LNCaP clone FGC (cell line): ENCODE results near the gene TBCK.

ENCODE experiments used
- DNase-seq: peaks from one replicate; pipeline ENCODE4 v3.0.0-alpha.2; 2011; ENCODE audit warnings: low read depth
- H3K4me3 ChIP-seq: 2 replicates; pipeline ENCODE4 v1.5.1; 2011; ENCODE audit warnings: mild to moderate bottlenecking, low read depth, low read length, control low read depth
- TF ChIP-seq, protein P1 (sequence below): IDR thresholded peaks from 2 replicates; pipeline ENCODE4 v1.5.1; 2012; ENCODE audit warnings: mild to moderate bottlenecking; ENCODE audit not compliant: control insufficient read depth, insufficient read depth; ENCODE audit errors: extremely low read depth

Gene TBCK

DNA sequence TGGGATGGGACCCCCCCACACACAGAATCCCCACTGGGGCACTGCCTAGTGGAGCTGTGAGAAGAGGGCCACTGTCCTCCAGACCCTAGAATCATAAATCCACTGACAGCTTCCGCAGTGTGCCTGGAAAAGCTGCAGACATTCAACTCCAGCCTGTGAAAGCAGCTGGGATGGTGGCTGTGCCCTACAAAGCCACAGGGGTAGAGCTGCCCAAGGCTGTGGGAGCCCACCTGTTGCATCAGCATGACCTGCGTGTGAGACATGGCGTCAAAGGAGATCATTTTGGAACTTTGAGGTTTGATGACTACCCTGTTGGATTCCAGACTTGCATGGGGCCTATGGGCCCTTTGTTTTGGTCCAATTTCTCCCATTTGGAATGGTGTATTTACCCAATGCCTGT, 22.7 kb upstream of the TBCK start:
- TF ChIP-seq, protein P1, sequence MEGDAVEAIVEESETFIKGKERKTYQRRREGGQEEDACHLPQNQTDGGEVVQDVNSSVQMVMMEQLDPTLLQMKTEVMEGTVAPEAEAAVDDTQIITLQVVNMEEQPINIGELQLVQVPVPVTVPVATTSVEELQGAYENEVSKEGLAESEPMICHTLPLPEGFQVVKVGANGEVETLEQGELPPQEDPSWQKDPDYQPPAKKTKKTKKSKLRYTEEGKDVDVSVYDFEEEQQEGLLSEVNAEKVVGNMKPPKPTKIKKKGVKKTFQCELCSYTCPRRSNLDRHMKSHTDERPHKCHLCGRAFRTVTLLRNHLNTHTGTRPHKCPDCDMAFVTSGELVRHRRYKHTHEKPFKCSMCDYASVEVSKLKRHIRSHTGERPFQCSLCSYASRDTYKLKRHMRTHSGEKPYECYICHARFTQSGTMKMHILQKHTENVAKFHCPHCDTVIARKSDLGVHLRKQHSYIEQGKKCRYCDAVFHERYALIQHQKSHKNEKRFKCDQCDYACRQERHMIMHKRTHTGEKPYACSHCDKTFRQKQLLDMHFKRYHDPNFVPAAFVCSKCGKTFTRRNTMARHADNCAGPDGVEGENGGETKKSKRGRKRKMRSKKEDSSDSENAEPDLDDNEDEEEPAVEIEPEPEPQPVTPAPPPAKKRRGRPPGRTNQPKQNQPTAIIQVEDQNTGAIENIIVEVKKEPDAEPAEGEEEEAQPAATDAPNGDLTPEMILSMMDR, result no peak
- H3K4me3 ChIP-seq, result no peak overlapping the region

DNA sequence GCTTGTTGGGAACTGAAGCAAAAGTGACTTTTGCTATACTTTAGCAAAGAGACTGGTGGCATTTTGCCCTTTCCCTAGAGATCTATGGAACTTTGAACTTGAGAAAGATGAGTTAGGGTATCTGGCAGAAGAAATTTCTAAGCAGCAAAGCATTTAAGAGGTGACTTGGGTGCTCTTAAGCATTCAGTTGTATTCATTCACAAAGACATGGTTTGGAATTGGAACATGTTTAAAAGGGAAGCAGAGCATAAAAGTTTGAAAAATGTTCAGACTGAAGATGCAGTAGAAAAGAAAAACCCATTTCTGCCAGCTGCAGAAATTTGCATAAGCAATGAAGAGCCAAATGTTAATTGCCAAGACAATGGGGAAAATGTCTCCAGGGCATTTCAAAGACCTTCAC, 21.9 kb upstream of the TBCK start:
- no peak overlapping the region for H3K4me3 ChIP-seq
- TF ChIP-seq, protein P1, result no peak
- no peak for DNase-seq

More for the DNA sequence above, 22.7 kb upstream of the TBCK start:
- DNase-seq, result no peak

DNA sequence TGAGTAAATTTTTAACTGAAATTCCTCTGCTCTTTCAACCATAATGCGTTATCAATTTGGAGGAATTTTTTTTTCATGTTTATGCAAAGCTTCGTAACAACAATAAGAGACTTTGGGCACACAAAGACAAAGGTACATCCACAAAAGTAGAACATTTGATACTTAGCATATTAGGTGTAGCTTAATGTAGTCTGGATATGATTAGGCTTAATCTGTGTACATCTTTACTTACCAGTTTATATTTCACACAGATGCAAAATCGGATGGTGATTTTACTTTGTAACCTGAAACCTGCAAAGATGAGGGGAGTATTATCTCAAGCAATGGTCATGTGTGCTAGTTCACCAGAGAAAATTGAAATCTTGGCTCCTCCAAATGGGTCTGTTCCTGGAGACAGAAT, 20.6 kb upstream of the TBCK start:
- DNase-seq, result no peak
- H3K4me3 ChIP-seq, result no peak overlapping the region
- TF ChIP-seq, protein P1, result no peak

DNA sequence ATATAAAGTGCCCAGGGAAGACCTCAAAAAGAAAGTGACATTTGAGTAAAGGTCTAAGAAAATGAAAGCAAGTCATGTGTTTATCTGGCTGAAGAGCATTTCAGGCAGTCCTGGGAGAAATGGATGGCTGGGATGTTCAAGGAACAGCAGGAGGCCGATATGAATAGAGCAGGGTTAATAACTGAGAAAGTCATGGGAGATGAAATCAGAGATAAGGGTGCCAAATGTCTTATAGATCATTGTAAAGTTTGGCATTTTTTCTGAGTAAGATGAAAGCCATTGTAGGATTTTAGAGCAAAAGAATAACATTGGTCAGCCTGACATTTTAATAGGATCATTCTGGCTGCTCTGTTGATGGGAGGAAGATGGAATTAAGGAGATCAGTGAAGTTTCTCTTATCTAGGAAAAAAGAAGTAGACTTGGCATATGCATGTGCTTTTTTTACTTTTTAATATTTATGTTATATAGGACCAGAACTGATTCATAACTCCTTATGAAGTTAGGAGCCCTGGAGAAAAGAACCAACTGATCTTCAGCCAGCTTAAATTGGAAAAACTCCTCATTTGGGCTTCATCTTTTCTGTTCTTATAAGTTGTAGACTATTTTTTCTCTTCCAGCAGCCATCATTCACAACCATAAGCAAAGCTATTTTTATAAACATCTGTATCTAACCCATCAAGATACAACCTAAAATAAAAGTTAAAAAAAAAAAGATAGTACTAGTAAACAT, 18.9 kb upstream of the TBCK start:
- TF ChIP-seq, protein P1, result no peak
- DNase-seq, result no peak
- no peak overlapping the region for H3K4me3 ChIP-seq

DNA sequence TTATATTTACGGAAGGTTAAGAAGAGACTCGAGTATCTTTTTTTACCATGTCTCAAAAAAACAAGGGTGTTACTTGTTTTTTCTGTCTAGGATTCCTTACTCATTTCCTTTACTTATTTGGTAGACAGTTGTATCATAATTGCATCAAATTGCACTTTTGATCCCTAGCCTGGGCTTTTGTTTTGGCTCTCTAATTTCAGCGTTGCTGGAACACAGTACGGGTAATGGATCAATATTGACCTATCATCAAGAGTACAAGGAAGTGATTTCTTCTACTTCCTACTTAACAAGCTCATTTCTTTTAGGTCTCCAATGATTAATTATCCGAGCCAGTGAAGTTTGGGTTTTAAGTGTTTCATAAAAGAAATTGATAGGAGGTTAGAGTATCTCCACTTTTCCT, 17.2 kb upstream of the TBCK start:
- no peak overlapping the region for H3K4me3 ChIP-seq
- TF ChIP-seq, protein P1, result no peak
- DNase-seq, result no peak

DNA sequence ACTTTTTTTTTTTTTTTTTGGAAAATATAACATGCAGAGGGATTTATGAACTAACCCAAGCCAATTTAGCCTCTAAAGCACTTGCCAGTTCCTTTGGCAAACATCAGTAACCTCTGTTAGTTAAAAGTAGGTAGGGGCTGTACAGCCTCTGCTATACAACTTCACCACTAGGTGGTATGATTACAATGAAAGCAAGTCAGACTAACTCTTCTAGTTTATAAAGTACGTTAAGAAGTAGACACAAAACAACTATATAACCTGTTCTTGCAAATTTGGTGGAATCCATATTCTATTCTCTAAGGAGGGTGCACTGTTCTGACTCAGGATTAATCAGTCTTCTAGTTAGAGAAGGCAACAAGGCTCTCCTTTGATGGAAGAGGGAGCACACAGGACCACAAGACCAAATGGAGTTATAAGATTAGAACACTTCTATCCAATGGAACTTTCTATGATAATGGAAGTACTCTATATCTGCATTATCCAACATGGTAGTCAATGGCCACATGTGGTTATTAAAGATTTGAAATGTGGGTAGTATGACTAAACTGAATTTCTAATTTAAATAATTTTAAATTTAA, 13.1 kb upstream of the TBCK start:
- H3K4me3 ChIP-seq, result no peak overlapping the region
- peak; percentile 19 for DNase-seq
- TF ChIP-seq, protein P1, result peak; percentile 67

DNA sequence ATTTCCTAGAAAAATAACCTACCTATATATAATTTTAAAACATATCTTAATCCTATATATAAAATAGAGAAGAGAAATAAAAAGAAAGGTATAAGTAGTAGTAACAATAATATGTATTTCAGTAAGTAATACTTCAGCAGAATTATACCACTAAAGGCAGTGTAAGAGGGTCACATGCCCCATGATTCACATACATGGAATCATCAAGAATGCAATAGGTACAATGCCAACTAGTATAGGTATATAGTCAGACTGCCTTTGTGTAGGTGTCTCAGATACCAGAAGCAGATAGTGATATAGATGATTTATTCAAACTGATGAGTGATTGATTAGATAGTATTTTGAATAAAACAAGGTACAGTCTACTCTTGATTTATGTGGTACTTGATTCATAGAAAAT, 9.8 kb upstream of the TBCK start:
- TF ChIP-seq, protein P1, result no peak
- DNase-seq, result no peak
- no peak overlapping the region for H3K4me3 ChIP-seq
